ENCODE data around the gene RIMKLA.
A peak's percentile ranks its signal among the peaks of the same experiment; 100 is the strongest.

Gene RIMKLA

DNA sequence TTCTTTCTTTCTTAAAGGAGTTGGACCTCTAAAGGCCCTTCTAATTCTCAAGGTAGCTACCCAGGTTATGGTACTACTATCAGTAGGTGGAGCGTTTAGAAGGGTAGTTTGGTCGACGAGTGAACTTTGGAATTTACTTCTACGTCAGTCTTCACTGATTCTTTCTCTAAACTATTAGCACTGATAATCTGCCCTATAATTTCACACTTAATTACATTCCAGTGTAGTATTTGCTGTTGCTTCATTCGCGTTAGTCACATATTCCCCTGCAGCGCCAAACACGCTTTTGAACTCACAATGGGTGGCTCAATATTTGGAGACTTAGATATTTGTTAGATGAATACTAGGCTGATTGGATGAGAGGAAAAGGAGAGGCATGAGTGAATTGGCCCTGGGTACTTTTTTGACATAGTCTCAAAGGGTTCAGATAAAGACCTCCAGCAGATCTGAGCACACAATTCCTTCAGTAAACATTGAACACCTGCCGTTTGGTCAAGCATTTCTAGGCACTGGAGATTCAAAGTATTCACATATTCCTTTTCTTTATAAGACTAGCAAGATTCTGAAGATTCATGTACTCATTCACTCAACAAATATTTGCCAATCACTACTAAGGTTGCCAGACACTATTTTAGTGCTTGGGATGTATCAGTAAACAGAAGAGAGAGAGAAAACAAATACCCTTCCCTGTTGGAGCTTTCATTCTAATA, 44.6 kb upstream of the RIMKLA start:
- peak overlapping the region; percentile 97 for H3K4me3 ChIP-seq (ENCODE audit: low read length)
- DNase-seq (ENCODE audit: low read depth): peak; percentile 78
- TF ChIP-seq, protein P1, sequence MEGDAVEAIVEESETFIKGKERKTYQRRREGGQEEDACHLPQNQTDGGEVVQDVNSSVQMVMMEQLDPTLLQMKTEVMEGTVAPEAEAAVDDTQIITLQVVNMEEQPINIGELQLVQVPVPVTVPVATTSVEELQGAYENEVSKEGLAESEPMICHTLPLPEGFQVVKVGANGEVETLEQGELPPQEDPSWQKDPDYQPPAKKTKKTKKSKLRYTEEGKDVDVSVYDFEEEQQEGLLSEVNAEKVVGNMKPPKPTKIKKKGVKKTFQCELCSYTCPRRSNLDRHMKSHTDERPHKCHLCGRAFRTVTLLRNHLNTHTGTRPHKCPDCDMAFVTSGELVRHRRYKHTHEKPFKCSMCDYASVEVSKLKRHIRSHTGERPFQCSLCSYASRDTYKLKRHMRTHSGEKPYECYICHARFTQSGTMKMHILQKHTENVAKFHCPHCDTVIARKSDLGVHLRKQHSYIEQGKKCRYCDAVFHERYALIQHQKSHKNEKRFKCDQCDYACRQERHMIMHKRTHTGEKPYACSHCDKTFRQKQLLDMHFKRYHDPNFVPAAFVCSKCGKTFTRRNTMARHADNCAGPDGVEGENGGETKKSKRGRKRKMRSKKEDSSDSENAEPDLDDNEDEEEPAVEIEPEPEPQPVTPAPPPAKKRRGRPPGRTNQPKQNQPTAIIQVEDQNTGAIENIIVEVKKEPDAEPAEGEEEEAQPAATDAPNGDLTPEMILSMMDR (conservative IDR thresholded peaks at IDR 0.05; ENCODE audit: low read length): no peak

DNA sequence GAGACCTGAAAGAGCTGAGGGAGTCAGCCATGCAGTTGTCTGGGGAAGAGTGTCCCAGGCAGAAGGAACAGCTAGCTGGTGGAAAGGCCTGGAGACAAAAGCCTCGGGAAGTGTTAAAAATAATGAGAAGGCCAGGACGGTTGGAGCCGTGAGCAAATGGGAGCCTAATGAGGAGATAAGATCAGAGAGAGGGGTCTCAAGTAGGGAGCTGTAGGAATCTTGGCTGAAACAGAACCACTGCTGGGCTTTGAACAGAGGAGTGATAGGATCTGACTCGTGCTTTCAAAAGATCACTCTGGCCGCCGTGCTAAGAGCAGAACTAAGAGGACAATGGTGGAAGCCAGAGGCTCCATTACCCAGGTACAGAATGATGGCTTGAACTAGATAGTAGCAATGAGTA, 43.6 kb upstream of the RIMKLA start:
- TF ChIP-seq, protein P1 (conservative IDR thresholded peaks at IDR 0.05; ENCODE audit: low read length): no peak
- no peak overlapping the region for H3K4me3 ChIP-seq (ENCODE audit: low read length)
- DNase-seq (ENCODE audit: low read depth): no peak

DNA sequence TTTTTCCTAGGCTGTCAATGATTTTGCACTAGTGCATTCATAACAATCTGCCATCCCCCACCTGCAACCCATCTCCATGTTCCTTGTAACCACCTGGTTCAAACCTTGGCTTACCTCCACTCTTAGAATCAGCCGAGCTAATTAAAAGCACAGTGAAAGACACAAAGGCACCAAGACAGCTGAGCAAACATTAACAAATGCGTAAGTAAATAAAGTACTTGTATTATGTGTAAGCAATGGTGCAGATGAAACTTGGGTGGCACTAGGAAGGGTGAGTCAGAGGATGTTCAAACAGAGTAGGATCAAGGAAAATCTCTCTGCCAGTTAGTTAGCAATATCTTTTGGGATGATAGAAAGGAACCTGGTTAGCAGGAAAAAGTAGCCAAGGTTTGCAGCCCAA, 40.5 kb upstream of the RIMKLA start:
- TF ChIP-seq, protein P1 (conservative IDR thresholded peaks at IDR 0.05; ENCODE audit: low read length): no peak
- H3K4me3 ChIP-seq (ENCODE audit: low read length): no peak overlapping the region
- no peak for DNase-seq (ENCODE audit: low read depth)

DNA sequence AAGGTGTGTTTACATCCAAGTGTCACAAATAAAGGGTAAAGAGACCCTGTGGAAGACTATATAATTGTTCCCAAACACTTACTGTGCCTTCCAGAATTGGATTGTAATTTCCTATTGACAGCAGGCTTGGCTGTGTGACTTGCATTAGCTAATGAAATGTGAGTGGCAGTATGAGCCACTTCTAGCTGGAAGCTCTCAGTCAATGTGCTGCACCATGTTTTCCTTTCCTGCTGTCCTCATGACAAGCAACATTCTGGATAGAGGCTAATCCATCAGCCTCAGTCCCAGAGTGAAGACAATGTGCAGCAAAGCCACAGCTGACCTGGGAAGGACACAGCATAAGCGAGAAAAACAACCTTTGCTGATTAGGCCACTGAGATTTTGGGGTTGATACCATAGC, 39.7 kb upstream of the RIMKLA start:
- TF ChIP-seq, protein P1 (conservative IDR thresholded peaks at IDR 0.05; ENCODE audit: low read length): no peak
- no peak overlapping the region for H3K4me3 ChIP-seq (ENCODE audit: low read length)
- no peak for DNase-seq (ENCODE audit: low read depth)

DNA sequence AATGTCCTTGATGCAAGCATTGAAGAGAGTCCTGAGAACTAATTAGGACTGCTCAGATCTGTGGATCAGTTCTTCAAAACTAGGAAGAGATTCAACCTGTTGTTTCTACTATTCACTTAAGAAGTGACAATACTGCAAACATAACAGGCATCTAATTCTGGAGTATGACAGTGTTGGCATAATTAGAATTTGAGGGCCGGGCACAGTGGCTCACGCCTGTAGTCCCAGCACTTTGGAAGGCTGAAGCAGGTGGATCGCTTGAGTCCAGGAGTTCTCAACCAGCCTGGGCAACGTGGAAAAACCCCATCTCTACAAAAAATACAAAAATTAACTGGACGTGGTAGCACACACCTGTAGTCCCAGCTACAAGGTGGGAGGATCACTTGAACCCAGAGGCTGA, 37.5 kb upstream of the RIMKLA start:
- DNase-seq (ENCODE audit: low read depth): peak; percentile 13
- H3K4me3 ChIP-seq (ENCODE audit: low read length): no peak overlapping the region
- TF ChIP-seq, protein P1 (conservative IDR thresholded peaks at IDR 0.05; ENCODE audit: low read length): no peak

DNA sequence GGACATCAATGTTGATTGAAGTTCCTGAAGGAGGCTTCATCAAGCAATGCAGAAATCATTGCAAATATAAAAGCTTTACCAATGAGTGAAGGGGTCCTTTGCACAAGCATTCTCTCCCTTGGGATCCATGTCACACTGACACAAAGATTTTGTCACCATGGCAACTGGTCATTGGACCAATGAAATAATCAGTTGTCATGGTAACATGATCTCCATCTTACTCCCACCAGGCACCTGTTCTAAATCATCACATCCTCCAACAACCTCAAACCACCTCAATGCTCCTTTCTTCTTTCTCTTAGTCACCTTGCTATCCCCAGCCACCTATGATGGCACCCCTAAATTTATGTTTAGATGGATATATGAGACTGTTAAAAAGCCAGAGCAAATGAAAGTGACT, 32.1 kb upstream of the RIMKLA start:
- no peak for DNase-seq (ENCODE audit: low read depth)
- no peak overlapping the region for H3K4me3 ChIP-seq (ENCODE audit: low read length)
- TF ChIP-seq, protein P1 (conservative IDR thresholded peaks at IDR 0.05; ENCODE audit: low read length): no peak

DNA sequence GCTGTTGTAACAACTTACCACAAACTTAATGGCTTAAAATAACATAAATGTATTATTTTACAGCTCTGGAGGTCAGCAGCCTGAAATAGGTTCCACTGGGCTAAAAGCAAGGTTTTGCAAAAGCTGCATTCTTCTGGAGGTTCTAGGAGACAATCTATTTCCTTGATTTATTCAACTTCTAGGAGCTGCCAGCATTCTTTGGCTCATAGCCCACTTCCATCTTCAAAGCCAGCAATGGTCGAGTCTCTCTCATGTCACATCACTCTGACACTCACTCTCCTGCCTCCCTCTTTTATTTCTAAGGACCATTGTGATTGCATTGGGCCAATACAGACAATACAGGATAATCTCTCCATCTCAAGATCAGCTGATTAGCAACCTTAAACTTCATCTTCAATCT, 30.5 kb upstream of the RIMKLA start:
- DNase-seq (ENCODE audit: low read depth): no peak
- H3K4me3 ChIP-seq (ENCODE audit: low read length): no peak overlapping the region
- TF ChIP-seq, protein P1 (conservative IDR thresholded peaks at IDR 0.05; ENCODE audit: low read length): no peak

All from AG10803 (cell line).